Suprapubic skin (tissue), 3 donors: ENCODE data around the gene SEZ6L.

ENCODE experiments used
- CTCF ChIP-seq, 2 donors: fragments of 200-600 bp in 1 of 2; fragments of 450-650 bp in 1 of 2; sonication (generic) in 1 of 2; IDR thresholded peaks; one replicate each; pipeline ENCODE4 v1.5.1; 2016 to 2019; ENCODE audit warnings: antibody characterized with exemption in 2 of 2, mild to moderate bottlenecking in 1 of 2, moderate library complexity in 1 of 2
- EP300 ChIP-seq: sonication (generic); formaldehyde crosslinking; IDR thresholded peaks from one replicate; pipeline ENCODE4 v1.6.1; 2017; ENCODE audit warnings: antibody characterized with exemption
- POLR2A ChIP-seq, 2 donors: fragments of 450-650 bp; IDR thresholded peaks; one replicate each; pipeline ENCODE4 v1.6.1; 2017; ENCODE audit warnings: antibody characterized with exemption in 2 of 2, mild to moderate bottlenecking in 2 of 2, moderate library complexity in 2 of 2

DNA sequence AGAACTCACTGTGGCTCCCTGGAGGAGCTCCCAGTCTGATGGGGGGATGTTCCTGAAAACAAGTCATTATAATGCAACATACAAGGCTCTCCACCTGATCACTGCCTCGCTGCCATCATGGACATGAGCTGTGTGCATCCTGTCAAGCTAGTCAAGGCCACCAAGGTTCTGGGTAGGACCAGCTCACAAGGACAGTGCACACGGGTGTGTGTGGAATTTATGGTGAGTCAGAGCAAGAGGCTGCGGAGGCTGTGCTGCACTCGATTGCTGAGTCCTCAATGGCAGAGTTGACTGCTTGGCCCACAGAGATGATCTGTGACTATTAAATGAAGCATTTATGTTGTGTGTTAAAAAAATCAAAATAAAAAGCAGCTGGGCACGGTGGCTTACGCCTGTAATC lies 96.6 kb downstream of the SEZ6L start:
- TF ChIP-seq CTCF (IDR thresholded peaks at IDR 0.05) (no peak), EP300 (no peak), POLR2A (IDR thresholded peaks at IDR 0.05) (no peak)
